DOHH2 (cell line): ENCODE results near the gene MEP1A.
A peak's percentile ranks its signal among the peaks of the same experiment; 100 is the strongest.
"Not testable (repeated sequence)": the region's sequence is repeated elsewhere in the genome, so short reads cannot be mapped to it uniquely, and the experiment has no call there.

ENCODE experiments used
- H3F3A ChIP-seq: fragments of 200-600 bp; sonication (generic), shearing (Covaris generic); 2 replicates; pipeline ENCODE4 v1.6.0; 2016; ENCODE audit warnings: antibody characterized with exemption, mild to moderate bottlenecking; ENCODE audit not compliant: control insufficient read depth, insufficient read depth
- H3K27ac ChIP-seq: fragments of 200-600 bp; sonication (generic); 2 replicates; pipeline ENCODE4 v1.5.1; 2014; ENCODE audit warnings: low read depth, mild to moderate bottlenecking, low read length, moderate library complexity
- H3K27me3 ChIP-seq: fragments of 200-600 bp; sonication (generic); 2 replicates; pipeline ENCODE4 v1.6.1; 2014; ENCODE audit warnings: mild to moderate bottlenecking, low read length, mixed read lengths; ENCODE audit not compliant: control insufficient read depth
- H3K36me3 ChIP-seq: fragments of 200-600 bp; sonication (generic); 2 replicates; pipeline ENCODE4 v1.6.1; 2014; ENCODE audit warnings: mild to moderate bottlenecking, low read length, moderate library complexity, mixed read lengths; ENCODE audit not compliant: control insufficient read depth
- H3K4me1 ChIP-seq: fragments of 200-600 bp; sonication (generic); 2 replicates; pipeline ENCODE4 v1.6.1; 2014; ENCODE audit warnings: mild to moderate bottlenecking, low read length, mixed read lengths; ENCODE audit not compliant: control insufficient read depth
- H3K4me2 ChIP-seq: fragments of 200-600 bp; sonication (generic); 2 replicates; pipeline ENCODE4 v1.6.0; 2014; ENCODE audit warnings: mild to moderate bottlenecking, low read length, moderate library complexity
- H3K4me3 ChIP-seq: fragments of 200-600 bp; sonication (generic); 2 replicates; pipeline ENCODE4 v1.5.1; 2014; ENCODE audit warnings: mild to moderate bottlenecking, low read length, mixed read lengths
- H3K79me2 ChIP-seq: fragments of 200-600 bp; sonication (generic); 2 replicates; pipeline ENCODE4 v1.6.1; 2014; ENCODE audit warnings: mild to moderate bottlenecking, low read length, mixed read lengths; ENCODE audit not compliant: control insufficient read depth
- H3K9me2 ChIP-seq: fragments of 200-600 bp; sonication (generic); replicated peaks from 2 replicates; pipeline ENCODE4 v1.6.1; 2014; ENCODE audit warnings: mild to moderate bottlenecking, low read length, mixed read lengths; ENCODE audit not compliant: control insufficient read depth
- H3K9me3 ChIP-seq: fragments of 200-600 bp; sonication (generic); 2 replicates; pipeline ENCODE4 v1.6.1; 2014; ENCODE audit warnings: antibody characterized with exemption, low read length, mixed read lengths; ENCODE audit not compliant: control insufficient read depth, insufficient read depth
- H4K20me1 ChIP-seq: fragments of 200-600 bp; sonication (generic); 2 replicates; pipeline ENCODE4 v1.6.0; 2014; ENCODE audit warnings: low read depth, mild to moderate bottlenecking, antibody characterized with exemption, low read length, moderate library complexity; ENCODE audit not compliant: control insufficient read depth, insufficient read depth
- CTCF ChIP-seq: fragments of 200-600 bp; sonication (generic); IDR thresholded peaks from one replicate; pipeline ENCODE4 v1.5.1; 2014; ENCODE audit warnings: antibody characterized with exemption, mild to moderate bottlenecking, low read depth, low read length; ENCODE audit not compliant: poor library complexity, severe bottlenecking
- EZH2phosphoT487 ChIP-seq: fragments of 200-600 bp; sonication (generic); IDR thresholded peaks from 2 replicates; pipeline ENCODE4 v1.6.1; 2017; ENCODE audit warnings: borderline replicate concordance, mild to moderate bottlenecking, antibody characterized with exemption, low read length, moderate library complexity, mixed read lengths

MEP1A gene

DNA sequence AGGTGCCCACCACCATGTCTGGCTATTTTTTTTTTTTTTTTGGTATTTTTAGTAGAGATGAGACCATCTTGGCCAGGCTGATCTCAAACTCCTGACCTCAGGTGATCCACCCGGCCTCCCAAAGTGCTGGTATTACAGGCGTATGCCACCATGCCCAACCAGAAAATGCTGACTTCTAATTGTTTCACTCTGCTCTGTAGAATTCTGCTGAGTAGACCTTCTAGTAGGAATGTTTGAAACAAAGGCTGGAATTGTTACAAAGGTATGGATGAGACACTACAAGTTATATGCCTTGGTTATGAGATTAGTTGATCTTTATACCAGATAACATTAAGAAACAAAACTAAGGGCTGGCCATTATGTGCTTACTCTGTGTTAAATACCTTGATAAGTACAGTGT is 44.8 kb downstream of the MEP1A start:
- no peaks in the 10 kb centered on the region for H3K4me1 ChIP-seq
- H3F3A ChIP-seq = no peaks in the 10 kb centered on the region
- no peak for TF ChIP-seq EZH2phosphoT487
- TF ChIP-seq CTCF = no peak
- H3K9me2 ChIP-seq = no peaks in the 10 kb centered on the region
- H3K79me2 ChIP-seq = no peaks in the 10 kb centered on the region
- H4K20me1 ChIP-seq = no peaks in the 10 kb centered on the region
- H3K4me2 ChIP-seq = no peak overlapping the region
- H3K27me3 ChIP-seq = no peaks in the 10 kb centered on the region
- no peaks in the 10 kb centered on the region for H3K9me3 ChIP-seq
- H3K4me3 ChIP-seq = no peak overlapping the region
- H3K36me3 ChIP-seq = no peaks in the 10 kb centered on the region
- H3K27ac ChIP-seq = no peak overlapping the region

- not testable (repeated sequence) for H3K9me2 ChIP-seq, H3K79me2 ChIP-seq, H3K4me2 ChIP-seq, H3K4me3 ChIP-seq, H3K9me3 ChIP-seq, H3K36me3 ChIP-seq, H3K27ac ChIP-seq, H4K20me1 ChIP-seq, H3K4me1 ChIP-seq, H3F3A ChIP-seq, H3K27me3 ChIP-seq
Measured at GRCh38 chr6:46842252-46842846, 49.2 kb downstream of the MEP1A start.

DNA sequence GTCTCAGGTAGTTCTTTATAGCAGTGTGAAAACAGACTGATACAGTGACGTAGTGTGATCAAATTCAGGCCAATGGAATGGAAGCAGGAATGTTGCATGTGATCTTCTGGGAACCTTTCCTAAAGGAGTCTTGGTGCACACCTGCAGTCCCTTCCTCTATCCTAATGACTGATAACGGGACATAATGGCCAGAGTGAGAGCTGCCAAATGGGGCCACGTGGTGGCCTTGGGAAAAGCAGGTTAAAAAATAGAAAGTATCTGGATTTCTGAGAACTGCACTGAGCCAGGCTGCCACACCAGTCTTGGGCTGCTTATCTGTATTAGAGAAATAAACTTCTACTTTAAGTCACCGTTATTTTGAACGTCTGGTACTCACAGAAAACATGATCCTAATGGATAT is 51.9 kb downstream of the MEP1A start:
- H3K79me2 ChIP-seq = no peaks in the 10 kb centered on the region
- no peaks in the 10 kb centered on the region for H4K20me1 ChIP-seq
- H3K9me3 ChIP-seq = no peaks in the 10 kb centered on the region; the same call in 1 of the 2 replicates
- TF ChIP-seq CTCF (no peak), EZH2phosphoT487 (no peak)
- H3F3A ChIP-seq = no peaks in the 10 kb centered on the region
- H3K36me3 ChIP-seq = no peaks in the 10 kb centered on the region
- no peak overlapping the region for H3K4me2 ChIP-seq
- no peaks in the 10 kb centered on the region for H3K4me1 ChIP-seq
- H3K4me3 ChIP-seq = no peak overlapping the region
- H3K27ac ChIP-seq = no peak overlapping the region
- no peaks in the 10 kb centered on the region; the same call in 1 of the 2 replicates for H3K27me3 ChIP-seq
- no peaks in the 10 kb centered on the region for H3K9me2 ChIP-seq

DNA sequence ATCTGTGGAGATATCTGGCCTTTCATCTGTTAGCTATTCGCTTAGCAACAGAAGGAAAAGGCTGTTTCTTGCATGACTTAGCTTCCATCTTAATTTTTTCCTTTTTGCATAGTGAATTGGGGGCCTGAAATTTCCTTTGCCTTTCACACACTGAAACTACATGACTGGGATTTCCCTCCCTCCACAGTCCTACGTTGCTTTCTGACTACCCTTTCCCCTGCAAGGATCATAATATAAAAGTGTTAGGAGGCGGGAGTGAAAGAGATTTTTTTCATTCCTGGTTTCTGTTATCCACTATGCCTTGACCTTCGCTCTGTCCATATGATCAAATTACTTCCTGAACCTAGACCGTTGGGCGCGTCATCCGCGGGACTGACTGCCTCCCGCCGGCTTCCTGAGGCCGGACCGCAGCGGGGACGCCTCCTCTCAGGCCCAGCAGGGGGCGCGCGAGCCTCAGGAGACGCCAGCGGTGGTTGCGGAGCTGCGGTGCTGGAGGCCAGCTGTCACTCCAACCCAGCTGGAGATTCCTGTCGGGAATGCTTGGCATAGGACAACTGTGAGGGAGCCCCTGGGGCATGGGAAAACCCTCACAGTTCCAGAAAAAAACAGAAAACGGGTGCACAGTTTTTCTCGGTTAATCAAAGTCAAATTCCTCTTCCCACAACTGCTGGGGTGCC is 55.6 kb downstream of the MEP1A start:
- no peaks in the 10 kb centered on the region for H3K9me3 ChIP-seq
- H3F3A ChIP-seq = no peaks in the 10 kb centered on the region
- H3K4me2 ChIP-seq = peak overlapping the region; percentile 30; the same call in 1 of the 2 replicates
- no peaks in the 10 kb centered on the region for H4K20me1 ChIP-seq
- H3K79me2 ChIP-seq = no peaks in the 10 kb centered on the region
- no peaks in the 10 kb centered on the region; the same call in 1 of the 2 replicates for H3K27me3 ChIP-seq
- no peaks in the 10 kb centered on the region for H3K9me2 ChIP-seq
- H3K27ac ChIP-seq = no peak overlapping the region
- no peaks in the 10 kb centered on the region for H3K4me1 ChIP-seq
- peak overlapping the region; percentile 15; the same call in 1 of the 2 replicates for H3K4me3 ChIP-seq
- no peaks in the 10 kb centered on the region for H3K36me3 ChIP-seq
- TF ChIP-seq EZH2phosphoT487 (no peak), CTCF (peak; percentile 89)
